GM12801 (cell line): ENCODE results near the gene C19orf81.

Experiments used
- TF ChIP-seq, protein P1 (sequence below): IDR thresholded peaks from one replicate; pipeline ENCODE4 v1.5.1; 2011; ENCODE audit warnings: control low read depth; ENCODE audit not compliant: insufficient read length; ENCODE audit errors: extremely low read depth

Gene C19orf81

DNA sequence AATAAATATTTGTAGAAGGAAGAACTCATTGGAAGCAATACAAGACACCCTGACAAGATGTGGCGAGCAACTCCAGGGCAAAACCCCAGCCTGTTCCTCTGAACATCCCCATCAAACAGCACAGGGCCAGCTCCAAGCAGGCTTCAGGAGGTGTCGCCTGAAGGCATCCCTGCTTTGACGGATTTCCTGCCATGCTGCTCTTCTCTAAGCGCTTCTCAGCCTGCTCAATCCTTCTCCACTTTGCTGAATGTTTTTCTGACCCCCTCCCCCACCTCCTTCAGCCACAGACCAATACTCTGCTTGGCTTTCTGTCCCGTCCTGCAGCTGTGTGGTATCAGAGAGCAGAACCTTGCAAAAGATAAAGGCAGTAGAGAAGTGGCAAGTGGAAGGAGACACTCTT lies 28.4 kb downstream of the C19orf81 start:
- TF ChIP-seq, protein P1, sequence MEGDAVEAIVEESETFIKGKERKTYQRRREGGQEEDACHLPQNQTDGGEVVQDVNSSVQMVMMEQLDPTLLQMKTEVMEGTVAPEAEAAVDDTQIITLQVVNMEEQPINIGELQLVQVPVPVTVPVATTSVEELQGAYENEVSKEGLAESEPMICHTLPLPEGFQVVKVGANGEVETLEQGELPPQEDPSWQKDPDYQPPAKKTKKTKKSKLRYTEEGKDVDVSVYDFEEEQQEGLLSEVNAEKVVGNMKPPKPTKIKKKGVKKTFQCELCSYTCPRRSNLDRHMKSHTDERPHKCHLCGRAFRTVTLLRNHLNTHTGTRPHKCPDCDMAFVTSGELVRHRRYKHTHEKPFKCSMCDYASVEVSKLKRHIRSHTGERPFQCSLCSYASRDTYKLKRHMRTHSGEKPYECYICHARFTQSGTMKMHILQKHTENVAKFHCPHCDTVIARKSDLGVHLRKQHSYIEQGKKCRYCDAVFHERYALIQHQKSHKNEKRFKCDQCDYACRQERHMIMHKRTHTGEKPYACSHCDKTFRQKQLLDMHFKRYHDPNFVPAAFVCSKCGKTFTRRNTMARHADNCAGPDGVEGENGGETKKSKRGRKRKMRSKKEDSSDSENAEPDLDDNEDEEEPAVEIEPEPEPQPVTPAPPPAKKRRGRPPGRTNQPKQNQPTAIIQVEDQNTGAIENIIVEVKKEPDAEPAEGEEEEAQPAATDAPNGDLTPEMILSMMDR: no peak

DNA sequence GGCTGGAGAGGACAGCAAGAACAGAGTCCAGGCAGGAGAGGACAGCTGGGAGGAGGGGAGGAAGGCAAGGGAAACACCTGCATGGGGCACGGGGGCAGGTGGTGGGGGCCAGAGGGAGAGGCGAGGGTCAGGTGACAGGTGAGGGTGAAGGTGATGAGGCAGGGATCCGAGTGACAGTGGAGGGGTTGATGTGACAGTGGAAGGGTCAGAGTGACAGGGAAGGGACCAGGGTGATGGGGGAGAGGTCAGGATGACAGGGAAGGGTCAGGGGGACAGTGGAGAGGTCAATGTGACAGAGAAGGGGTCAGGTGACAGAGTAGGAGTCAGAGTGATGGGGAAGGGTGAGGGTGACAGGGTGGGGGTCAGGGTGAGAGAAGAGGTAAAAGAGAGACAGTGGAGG lies 29.1 kb downstream of the C19orf81 start:
- TF ChIP-seq, protein P1: no peak

DNA sequence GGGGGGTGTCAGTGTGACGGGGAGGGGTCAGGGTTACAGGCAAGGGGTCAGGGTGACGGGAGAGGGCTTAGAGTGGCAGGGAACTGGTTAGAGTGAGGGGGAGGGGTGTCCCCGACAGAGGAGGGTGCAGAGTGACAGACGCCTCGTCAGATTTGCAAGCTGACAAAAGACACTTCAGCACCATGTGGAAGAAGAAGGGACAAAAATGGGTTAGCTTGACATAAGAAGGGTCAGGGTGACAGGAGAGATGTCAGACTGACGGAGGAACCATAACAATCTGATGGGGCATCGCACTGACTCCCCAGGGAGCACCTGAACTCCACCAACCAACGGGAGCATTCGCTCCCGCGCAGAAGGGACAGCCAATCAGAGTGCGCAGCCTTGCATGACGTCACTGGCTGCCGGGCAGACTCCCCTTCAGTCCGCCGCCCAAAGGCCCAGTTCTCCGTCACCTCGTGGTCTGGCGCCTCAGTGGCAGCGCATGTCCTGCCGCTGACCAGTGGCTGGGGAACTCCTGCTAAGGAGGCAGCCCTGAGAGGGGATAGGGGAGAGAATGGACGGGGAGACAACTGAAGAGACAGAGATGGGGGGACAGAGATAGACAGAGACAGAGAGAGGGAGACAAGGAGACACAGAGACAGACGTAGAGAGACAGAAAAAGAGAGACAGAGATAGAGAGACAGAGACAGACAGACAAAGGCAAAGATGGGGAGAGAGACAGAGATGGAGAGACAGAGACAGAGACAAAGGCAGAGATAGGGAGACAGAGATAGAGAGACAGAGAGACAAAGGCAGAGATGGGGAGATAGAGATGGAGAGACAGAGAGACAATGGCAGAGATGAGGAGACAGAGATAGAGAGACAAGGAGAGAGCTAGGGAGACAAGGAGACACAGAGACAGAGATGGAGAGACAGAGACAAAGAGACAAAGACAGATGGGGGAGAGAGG lies 30.2 kb downstream of the C19orf81 start:
- TF ChIP-seq, protein P1: no peak

DNA sequence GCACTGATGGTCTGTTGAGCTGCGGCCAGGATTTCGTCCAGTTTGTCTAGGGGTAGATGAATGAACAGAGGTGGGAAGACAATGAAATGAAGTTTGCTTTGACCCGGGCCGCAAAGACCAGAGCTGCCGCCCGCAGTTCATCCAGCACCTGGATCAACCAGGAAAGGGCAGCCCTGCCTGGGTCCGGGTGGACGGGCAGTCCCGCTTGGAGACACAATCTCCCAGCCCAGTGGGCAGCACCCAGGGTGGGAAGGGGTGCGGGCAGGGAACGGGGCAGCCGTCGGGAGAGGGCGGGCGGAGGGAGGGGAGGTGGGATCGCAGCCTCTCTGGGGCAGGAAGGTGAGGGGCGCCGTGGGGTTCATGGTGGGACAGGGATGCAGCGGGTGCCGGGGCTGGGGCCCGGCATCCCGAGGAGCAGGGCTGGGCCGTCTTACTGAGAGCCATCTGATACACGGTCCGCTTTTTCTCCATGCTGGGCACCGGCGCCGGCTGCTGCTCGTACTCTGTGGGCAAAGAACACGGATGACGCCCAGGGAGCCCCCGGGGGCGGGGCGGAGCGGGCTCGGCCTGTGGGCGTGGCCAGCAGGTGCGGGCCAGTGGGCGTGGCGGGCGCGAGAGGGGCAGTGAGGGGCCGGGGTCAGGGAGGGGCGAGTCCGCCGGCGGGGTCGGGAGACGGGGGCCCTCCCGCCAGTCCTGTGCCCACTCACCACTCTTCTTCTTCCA lies 37.2 kb downstream of the C19orf81 start:
- TF ChIP-seq, protein P1: no peak

DNA sequence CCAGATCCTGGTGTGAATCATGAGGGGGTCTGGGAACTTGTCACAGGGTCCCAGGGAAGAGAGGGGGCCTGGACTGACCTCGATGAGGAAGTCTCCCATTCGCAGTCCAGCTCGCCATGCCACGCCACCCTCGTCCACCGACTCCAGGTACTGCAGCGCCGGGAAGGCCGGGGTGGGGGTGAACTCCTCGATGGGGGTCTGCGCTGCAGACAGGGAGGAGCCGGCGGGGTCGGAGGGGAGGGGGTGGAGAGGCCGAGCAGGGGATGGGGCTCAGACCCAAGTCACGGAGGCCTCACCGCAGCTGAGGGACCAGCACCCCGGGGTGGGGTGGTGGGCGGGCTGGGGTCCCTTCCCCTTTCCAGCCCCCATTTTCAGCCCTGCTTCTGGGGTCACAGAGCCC lies 39.5 kb downstream of the C19orf81 start:
- TF ChIP-seq, protein P1: no peak

DNA sequence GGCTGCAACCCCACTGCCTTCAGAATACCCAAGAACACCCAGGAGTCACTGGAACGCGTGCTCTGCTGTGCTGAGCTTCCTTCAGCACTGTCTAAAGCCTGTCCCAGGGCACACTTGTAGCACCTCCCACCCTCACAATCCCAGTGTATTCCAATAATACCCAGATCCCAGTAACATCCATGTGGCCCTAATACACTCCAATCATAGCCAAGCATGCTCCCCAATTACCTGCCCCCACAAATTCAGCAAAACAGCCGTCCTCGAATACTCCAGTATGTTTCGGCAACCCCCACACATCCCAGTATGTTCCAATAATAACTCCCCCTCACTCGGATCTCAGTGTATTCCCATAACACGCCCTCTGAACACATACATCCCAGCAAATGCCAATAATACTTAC lies 41.2 kb downstream of the C19orf81 start:
- TF ChIP-seq, protein P1: no peak
